Keratinocyte (primary cell): Measurements from ENCODE around the gene CLEC16A.

Source experiments
- EZH2 ChIP-seq: IDR thresholded peaks from one replicate; pipeline ENCODE4 v1.6.1; 2012; ENCODE audit warnings: inconsistent platforms, mild to moderate bottlenecking, low read length, moderate library complexity
- TF ChIP-seq, protein P1 (sequence below), 3 experiments: IDR thresholded peaks in 1 of 3; conservative IDR thresholded peaks in 1 of 3; optimal IDR thresholded peaks in 1 of 3; 2 replicates in 2 of 3; 3 replicates in 1 of 3; pipeline versions ENCODE3 to v1.5.1; 2011; ENCODE audit warnings: low read length in 3 of 3, mild to moderate bottlenecking in 3 of 3, moderate library complexity in 2 of 3, control low read depth in 1 of 3, inconsistent platforms in 1 of 3; ENCODE audit not compliant: insufficient read depth in 2 of 3; ENCODE audit errors: extremely low read depth in 1 of 3

DNA sequence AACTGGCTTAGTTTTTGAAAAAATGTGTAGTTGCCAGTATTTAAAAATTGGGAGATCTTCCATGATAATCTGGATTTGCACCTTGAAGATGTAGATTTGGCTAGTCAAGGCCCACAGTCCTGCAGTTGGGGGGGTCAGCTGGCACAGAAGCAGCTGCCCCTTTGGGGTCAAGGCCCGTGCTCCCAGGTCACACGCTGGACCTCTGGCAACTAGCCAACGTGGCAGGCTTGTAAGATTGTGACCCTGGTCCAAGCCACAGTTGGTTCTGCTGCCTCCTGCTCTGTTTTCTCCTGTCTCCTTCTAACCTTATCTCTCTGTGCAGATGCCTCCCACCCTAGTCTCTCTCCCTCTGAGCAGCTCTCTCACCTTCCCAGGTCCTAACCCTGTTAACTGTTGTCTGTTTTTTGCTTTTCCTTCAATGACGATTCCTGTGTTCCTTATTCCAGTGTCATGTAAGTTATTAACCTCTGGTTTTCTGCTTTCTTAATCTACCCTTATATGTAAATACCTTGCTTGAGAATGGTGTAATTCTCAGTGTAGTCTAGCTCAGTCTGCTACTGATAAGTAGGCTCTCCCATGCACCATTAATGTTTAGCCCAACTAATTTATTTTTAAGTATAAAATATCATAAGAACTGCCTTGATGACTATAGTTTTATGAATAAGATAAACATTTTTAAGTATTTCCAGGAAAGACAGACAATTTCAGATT is 27.9 kb downstream of the CLEC16A start:
- TF ChIP-seq, protein P1, sequence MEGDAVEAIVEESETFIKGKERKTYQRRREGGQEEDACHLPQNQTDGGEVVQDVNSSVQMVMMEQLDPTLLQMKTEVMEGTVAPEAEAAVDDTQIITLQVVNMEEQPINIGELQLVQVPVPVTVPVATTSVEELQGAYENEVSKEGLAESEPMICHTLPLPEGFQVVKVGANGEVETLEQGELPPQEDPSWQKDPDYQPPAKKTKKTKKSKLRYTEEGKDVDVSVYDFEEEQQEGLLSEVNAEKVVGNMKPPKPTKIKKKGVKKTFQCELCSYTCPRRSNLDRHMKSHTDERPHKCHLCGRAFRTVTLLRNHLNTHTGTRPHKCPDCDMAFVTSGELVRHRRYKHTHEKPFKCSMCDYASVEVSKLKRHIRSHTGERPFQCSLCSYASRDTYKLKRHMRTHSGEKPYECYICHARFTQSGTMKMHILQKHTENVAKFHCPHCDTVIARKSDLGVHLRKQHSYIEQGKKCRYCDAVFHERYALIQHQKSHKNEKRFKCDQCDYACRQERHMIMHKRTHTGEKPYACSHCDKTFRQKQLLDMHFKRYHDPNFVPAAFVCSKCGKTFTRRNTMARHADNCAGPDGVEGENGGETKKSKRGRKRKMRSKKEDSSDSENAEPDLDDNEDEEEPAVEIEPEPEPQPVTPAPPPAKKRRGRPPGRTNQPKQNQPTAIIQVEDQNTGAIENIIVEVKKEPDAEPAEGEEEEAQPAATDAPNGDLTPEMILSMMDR (optimal IDR thresholded peaks at IDR 0.05 in 1 of 3, IDR thresholded peaks at IDR 0.05 in 1 of 3, conservative IDR thresholded peaks at IDR 0.05 in 1 of 3; ENCODE audit: extremely low read depth in 1 of 3, insufficient read depth in 2 of 3, low read length in 3 of 3), result no peak
- TF ChIP-seq EZH2, result no peak
